HG03108 (cell line): ENCODE results near the gene CYB5R4.
"Not testable (repeated sequence)": the region's sequence is repeated elsewhere in the genome, so short reads cannot be mapped to it uniquely, and the experiment has no call there.

Experiments used
- ATAC-seq: cut with Tn5 transposase; IDR thresholded peaks from one replicate; pipeline ENCODE4 v1.9.1; 2021; ENCODE audit warnings: moderate library complexity; ENCODE audit not compliant: unreplicated experiment

CYB5R4 gene

DNA sequence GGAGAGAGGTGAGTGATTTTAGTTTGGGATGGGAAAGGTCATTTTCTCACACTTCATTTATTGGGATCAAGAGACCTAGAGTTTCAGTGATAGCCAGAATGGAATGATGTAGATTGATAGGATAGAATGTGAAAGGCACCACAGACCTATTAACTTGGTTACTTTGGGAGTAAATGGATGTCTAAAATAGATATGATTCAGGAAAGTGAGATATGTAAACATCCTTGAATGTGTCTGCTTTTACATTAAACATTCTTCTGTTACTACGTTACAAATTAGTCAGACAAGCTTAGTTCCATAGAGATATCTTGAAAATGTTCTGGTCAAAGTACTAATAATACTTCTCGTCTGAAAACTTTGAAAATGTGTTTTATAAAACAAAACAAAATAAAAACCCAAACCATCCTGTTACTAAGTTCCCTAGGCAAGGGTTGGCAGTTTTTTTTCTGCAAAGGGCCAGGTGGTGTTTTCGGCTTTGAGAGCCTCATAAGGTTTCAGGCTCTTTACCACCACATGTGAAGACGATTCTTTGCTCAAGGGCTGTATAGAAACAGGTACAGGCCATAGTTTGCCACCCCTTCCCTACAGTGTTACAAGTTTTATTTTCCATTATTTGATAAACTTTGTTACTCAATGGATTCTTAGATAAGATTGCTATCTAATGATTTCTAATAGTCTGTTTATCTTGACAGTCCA lies 3.4 kb downstream of the CYB5R4 start:
- ATAC-seq: no peak

DNA sequence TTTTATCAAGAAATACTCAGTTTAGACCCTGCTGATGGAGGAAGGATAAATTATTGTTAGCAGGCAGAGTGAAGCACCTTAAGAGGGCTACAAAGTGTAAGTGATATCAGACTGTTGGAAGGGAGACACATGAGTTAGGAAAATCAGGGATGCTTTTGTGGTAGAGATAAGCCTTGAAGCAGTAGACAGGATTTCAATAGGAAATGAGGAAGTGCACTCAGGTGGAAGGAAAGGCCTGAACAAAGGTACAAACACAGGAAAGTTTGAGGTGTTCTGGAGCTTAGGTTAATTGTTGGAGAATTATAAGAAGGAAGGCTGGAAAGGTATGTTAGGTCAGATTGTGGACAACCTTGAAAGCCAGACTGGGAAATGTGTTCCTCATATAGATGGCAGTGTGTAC lies 7.6 kb downstream of the CYB5R4 start:
- no peak for ATAC-seq

DNA sequence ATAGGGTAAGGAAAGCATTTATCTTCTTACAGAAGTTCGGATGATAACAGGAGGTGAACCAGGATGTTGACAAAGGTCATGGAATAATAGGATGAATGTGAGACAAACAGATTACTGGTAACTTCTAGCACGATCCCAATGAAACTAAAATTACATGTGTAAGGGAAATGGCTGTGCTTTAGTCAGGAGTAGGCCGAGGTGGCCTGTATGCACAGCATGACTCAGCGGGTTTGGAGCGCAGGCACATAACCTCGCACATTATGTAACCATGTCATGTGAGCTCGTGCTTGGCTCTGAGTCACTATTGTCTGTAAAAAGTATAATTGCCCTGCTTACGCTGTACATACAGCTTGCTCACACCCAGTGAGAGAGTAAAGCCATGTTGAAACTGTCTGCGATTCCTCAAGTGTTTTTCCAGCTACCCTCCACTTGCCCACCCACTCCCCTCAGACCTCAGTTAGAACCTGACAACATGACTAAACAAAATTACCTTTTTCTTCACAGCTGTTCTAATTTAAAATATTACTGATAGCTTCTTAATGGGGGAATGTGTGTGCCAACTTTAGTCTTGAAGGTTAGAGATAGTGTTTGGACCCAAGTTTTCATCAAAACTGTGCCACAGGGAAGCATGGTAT lies 8.2 kb downstream of the CYB5R4 start:
- ATAC-seq: no peak

DNA sequence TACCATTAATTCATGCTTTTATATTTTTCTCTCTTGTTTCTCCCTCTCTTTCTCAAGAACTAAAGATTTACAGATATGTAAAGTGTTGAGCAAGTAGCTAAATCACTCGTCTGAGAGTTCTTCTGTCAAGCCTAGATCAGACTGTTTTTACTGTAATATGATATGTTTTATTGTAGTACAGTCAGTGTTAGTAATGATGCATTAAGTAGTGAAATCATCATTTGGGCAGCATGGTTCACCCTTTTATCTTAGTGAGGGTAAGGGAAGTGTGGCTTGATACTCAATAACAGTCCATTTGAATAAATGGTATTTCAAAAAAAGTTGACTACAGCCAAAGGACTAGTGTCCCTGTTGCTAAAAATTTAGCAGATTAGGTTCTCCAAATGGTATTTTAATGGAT lies 9.2 kb downstream of the CYB5R4 start:
- no peak for ATAC-seq

DNA sequence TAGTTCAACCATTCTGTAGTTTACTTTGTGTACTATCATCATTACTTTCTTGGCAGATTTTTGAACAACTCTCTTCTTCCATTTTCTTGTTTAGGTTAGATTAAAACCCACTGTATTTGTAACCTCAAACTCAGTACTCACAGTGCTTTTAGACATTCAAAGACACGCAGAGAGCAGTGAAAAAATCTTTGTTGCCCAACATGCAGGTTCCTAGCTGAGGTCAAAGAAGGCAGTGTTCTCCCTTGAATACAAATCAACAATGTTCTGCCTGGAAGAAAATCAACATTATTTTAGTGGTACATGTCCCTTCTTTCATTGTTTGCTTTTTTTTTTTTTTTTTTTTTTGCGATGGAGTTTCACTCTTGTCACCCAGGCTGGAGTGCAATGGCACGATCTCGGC lies 11.2 kb downstream of the CYB5R4 start:
- ATAC-seq: no peak

DNA sequence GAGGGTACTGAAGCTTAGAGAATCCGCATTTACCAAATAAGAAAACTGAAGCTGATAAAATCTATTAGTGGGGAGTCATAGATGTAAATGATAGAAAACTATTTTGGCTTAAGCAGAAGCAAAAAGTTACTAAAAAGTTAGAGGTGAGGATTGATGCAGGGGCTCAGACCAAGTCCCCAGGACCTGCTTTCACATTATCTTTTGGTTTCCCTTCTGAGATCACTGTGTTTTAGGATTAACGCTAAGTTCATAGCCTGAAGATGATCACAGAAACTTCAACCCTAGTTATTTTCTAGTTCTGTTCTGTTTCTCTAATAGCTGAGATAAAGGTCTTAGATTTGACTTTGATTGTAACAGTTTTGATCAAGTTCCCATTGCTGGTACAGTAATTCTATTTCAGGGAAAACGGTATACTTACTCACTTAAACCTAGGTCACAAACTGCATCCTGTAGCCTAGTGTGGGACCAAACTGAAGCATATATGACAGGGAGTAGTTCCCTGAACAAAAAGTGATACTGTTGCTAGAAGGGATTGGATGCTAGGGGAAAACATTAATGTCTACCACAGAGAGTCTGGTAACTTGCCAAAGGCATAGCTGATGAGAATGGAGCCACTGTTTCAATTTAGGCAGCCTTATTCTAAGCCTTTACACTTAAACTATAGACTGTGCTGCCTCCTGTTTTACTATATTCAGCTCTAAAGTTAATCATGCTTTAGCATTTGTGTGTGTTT lies 13.1 kb downstream of the CYB5R4 start:
- no peak for ATAC-seq

DNA sequence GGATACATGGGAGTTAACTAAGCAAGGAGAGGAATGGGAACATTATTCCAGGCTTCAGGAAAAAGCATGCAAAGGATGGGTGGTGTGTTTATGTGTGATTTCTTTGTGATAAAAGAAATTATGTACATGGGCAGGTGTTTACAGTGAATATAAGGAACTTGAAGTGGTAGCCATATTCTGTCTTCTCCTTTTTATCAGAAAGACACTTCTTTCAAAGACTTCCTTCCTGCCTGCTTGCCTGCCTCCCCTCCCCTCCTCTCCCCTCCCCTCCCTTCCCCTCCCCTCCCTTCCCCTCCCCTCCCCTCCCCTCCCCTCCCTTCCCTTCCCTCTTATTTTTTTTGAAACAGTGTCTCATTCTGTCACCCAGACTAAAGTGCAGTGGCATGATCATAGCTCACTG lies 14.4 kb downstream of the CYB5R4 start:
- no peak for ATAC-seq

DNA sequence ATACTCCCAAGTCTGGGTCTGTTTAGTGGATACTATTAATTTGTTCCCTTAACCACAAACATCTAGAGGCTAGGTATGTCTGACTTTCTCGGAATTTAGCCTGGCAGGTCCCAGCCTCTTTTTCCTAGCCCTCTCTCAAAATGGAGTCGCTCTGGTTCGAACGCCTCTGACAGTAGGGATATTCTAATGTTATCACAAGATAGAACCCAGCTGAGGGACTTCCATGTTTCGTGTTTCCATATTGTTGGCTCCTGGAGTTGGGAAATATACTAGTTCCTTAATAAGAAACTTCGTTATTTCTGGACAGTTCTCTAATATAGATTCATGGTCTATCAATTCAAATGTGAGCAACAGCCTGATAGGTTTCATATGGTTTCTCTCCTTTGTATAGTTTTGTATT lies 16.4 kb downstream of the CYB5R4 start:
- no peak for ATAC-seq

DNA sequence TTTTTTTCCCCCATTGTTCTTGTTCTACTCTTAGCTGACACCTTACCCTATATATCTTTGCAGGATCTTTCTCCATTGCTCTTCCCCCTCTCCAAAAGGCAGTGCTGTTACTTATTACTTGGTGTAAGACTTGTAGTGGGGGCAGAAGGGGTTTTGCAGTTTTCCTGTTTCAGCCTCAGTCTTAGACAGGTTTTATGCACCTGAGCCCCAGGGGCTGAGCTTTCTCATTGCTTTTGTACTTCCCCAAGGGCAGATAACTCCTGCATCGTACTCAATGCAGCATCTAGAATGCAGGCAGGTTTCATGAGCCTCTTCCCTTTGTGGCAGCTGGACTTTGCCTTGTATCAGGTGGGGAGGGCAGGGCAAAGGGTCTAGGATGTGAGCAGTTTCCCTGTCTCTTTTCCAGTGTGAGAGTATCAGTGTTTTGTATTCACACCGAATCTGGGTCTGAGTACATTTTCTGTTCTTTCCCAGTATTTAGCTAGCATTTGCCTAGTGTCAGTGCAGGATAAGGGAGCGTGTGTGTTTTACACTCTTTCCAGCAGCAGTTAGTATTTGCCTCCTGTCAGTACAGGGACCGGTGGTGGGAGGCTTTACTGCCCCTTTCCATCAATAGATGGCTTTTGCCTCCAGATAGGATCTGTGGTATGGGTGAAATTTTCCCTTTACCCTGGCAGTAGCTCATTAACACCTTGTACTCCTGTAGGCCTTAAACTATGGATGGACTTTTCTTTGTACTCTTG lies 19.6 kb downstream of the CYB5R4 start:
- ATAC-seq: peak; percentile 93

DNA sequence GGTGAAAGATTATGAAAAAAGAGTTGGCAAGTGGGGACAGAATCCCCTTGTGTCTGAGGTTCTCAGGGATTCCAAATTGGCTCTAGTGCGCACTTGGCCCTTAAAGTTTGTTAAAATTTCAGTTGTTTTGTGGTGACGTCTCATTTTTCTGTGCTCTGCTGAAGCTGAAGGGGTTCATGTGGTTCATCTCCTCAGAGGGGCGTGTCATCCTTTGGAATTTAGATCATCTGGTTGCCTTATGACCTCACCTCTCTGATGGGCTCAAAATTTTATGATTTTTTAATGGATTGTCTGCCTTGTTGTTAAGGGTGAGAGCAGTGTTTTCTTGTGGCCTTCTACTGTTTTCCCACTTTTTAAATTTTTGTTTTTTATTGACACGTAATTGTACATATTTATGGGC lies 20.3 kb downstream of the CYB5R4 start:
- no peak for ATAC-seq

DNA sequence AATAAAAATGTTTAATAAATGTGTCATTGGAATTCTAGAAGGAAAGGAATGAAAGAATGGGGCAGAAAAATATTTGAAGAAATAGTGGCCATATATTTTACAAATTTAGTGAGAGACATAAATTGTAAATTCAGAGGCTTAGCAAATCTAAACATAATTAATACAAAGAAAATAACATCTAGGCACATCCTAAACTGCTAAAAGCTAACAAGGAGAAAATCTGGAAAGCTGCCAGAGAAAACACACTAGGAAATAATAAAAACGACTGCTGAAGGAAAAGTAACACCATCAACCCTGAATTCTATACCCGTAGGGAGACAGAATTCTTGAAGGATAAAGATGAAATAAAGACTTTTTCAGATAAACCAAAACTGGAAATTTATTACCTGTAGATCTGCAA lies 23.8 kb downstream of the CYB5R4 start:
- no peak for ATAC-seq

DNA sequence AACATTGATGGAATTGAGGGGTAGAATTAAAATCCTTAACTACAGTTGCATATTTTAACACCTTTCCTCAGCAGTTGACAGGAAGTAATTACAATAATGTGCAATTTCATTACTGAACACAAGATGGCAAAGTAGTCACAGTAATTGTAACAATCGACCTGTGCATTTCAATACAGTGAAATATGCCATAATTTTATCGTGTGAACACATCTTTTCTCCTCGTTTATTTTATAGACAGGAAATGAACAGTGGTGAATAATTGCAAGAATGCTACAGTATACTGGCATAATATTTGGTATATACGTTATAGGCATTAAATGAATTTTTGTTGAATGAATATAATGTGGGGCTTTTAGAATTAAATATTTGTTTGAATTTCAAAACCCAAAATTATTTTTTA lies 25.0 kb downstream of the CYB5R4 start:
- ATAC-seq: peak; percentile 74

DNA sequence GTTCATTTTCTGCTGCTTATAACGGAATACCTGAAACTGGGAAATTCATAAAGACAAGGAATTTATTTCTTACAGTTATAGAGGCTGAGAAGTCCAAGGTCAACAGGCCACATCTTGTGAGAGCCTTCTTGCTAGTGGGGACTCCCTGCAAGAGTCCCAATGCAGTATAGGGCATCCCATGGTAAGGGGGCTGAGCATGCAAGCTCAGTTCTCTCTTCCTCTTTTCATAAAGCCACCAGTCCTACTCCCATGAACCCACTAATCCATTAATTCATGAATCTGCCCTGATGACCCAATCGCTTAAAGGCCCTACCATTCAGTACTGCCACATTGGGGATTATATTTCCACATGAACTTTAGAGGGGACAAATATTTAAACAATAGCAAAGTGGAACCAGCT lies 26.5 kb downstream of the CYB5R4 start:
- ATAC-seq: no peak

DNA sequence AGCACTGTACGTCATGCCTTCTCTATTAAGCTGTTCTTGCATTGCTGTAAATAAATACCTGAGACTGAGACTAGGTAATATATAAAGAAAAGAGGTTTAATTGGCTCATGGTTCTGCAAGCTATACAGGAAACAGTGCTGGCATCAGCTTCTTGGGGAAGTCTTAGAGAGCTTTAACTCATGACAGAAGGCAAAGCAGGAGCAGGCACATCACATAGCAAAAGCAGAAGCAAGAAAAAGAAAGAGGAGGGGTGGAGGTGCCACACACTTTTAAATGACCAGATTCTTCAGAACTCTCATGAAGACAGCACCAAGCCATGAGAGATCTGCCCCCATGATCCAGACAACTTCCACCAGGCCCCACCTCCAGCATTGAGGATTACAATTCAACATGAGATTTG lies 30.1 kb downstream of the CYB5R4 start:
- ATAC-seq: no peak

DNA sequence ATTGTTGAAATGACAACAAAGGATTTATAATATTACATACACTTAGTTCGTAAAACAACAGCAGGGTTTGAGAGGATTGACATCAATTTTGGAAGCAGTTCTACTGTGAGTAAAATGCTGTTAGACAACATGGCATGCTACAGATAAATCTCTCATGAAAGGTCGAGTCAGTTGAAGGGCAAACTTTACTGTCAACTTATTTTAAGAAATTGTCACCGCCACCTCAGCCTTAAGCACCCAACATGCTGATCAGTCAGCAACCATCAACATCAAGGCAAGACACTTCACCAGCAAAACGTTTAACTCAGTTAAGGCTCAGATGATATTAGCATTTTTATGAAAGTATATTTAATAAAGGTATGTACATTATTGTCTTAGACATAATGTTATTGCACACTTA lies 31.0 kb downstream of the CYB5R4 start:
- no peak for ATAC-seq

DNA sequence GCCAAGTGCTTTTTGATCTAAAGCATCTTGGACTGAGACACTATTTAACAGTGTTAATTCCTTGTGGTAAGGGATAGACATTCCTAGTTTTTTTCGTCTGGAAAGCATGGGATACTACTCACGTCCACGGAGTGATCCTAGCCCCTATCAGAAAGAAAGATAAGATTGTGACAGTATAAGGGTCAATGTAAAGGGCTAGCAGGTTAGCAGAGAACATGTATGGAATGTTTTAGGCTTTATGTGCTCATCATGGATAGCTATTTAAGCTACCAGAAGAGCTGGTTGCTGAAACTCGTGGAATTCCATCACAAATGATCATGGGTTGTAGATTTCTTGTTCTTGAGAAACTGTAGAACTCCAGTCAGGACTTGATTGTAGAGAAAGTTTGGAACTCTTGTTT lies 32.1 kb downstream of the CYB5R4 start:
- ATAC-seq: no peak

DNA sequence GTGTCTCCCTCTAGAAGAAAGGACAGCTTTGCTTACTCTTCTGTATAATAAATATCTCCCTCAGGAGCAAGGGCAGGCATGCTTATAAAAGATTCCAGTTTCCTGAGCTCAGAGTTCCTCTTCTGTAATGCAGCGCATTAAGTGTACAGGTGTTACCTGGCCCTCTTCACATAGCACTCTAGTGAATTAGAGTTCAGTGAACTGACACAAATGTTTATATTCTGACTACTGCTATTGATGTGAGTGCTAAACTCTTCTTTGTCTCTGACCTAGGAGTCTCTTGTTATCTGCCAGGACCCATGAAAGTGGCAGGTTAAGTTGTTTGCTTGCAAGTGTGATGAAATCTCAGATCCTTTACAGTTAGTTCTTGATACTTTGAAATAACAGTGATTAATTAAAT lies 33.5 kb downstream of the CYB5R4 start:
- no peak for ATAC-seq

DNA sequence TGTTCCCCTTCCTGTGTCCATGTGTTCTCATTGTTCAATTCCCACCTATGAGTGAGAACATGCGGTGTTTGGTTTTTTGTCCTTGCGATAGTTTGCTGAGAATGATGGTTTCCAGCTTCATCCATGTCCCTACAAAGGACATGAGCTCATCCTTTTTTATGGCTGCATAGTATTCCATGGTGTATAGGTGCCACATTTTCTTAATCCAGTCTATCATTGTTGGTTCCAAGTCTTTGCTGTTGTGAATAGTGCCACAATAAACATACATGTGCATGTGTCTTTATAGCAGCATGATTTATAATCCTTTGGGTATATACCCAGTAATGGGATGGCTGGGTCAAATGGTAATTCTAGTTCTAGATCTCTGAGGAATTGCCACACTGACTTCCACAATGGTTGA lies 37.6 kb downstream of the CYB5R4 start:
- not testable (repeated sequence) for ATAC-seq

DNA sequence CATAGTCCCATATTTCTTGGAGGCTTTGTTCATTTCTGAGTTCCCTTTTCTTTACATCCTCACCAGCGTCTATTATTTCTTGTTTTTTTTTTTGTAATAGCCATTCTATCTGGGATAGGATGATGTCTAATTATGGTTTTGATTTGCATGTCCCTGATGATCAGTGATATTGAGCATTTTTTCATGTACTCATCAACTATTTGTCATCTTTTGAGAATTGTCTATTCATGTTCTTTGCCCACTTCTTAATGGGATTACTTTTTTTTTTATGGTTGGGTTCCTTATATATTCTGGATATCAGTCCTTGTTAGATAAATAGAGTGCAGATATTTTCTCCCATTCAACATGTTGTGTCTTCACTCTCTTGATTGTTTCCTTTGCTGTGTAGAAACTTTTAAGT lies 42.1 kb downstream of the CYB5R4 start:
- no peak for ATAC-seq

DNA sequence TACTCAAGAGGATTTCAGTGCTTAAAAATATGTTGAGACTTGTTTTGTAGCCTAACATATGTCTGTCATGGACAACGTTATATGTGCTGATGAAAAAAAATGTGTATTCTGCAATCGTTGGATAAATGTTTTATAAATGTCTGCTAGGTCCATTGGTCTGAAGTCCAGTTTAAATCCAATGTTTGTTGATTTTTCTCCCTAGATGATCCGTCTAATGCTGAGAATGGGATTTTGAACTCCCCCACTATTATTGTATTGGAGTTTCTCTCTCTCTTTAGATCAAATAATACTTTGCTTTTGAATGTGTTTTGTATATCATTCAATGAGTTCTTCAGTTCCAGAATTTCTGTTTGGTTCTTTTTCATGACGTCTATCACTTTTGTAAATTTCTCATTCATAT lies 44.9 kb downstream of the CYB5R4 start:
- ATAC-seq: no peak

DNA sequence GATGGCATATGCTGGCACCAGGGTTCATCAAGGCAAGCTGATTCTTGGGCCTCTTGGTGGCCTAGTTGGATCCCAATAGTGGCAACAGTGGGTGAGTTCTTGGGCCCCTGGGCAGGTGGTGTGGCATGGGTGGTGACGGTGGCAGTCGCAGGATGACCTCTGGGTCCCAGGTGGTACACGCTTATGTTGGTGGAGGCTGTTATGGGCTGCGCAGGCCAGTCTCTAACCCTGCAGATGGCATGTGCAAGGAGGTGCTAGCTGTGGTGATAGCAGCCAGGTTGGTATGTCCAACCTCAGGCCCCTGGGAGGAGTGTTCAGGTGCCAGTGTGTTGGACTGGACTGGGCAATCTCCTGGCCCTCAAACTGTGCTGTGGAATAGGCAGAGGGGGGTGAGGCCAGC lies 46.2 kb downstream of the CYB5R4 start:
- no peak for ATAC-seq
